Type B pancreatic cell (in vitro differentiated cells): Measurements from ENCODE around the gene YIF1B. TPM values are rescaled to one million over a fixed set of nuclear protein-coding genes. Genes with fewer than 3 reads are reported as not detected.
A peak's percentile ranks its signal among the peaks of the same experiment; 100 is the strongest.

ENCODE experiments used
- DNase-seq: peaks from one replicate; pipeline ENCODE4 v3.0.0; 2021; ENCODE audit warnings: mixed read lengths; ENCODE audit not compliant: unreplicated experiment; ENCODE audit errors: extremely low spot score
- H3K27ac Mint-ChIP-seq: 2 replicates; pipeline ENCODE4 v1.8.0; 2021; ENCODE audit warnings: mild to moderate bottlenecking, mixed read lengths
- H3K27me3 Mint-ChIP-seq: 2 replicates; pipeline ENCODE4 v1.8.0; 2021; ENCODE audit warnings: mixed read lengths
- H3K36me3 Mint-ChIP-seq: 2 replicates; pipeline ENCODE4 v1.8.0; 2021; ENCODE audit warnings: mixed read lengths
- H3K4me1 Mint-ChIP-seq: one replicate; pipeline ENCODE4 v1.8.0; 2021; ENCODE audit warnings: mixed read lengths; ENCODE audit not compliant: unreplicated experiment
- H3K4me3 Mint-ChIP-seq: 2 replicates; pipeline ENCODE4 v1.8.0; 2021; ENCODE audit warnings: mild to moderate bottlenecking, mixed read lengths
- H3K9me3 Mint-ChIP-seq: 2 replicates; pipeline ENCODE4 v1.8.0; 2021; ENCODE audit warnings: mixed read lengths
- CTCF ChIP-seq: fragments of 200-600 bp; sonication (generic); conservative IDR thresholded peaks from 2 replicates; pipeline ENCODE4 v1.5.0; 2021; ENCODE audit warnings: antibody characterized with exemption, mild to moderate bottlenecking
- total RNA-seq: library from RNA; stranded (reverse); gene quantifications from 2 replicates; pipeline ENCODE4 v1.2.1, GENCODE V29; 2021; ENCODE audit warnings: low replicate concordance

YIF1B gene
- total RNA-seq, 1 donor from 2014 or later, result 41.0 TPM

GRCh38 chr19:38307076-38307475 is 8.7 kb downstream of the YIF1B start:
- no peak for DNase-seq
- Mint-ChIP-seq H3K4me3 (no peak overlapping the region), H3K36me3 (peaks cover 4% of the 10 kb centered on the region), H3K4me1 (no peaks in the 10 kb centered on the region), H3K27ac (no peak overlapping the region), H3K27me3 (no peaks in the 10 kb centered on the region), H3K9me3 (no peaks in the 10 kb centered on the region)
- TF ChIP-seq CTCF, result no peak

GRCh38 chr19:38306236-38306635 is 9.5 kb downstream of the YIF1B start:
- Mint-ChIP-seq H3K4me1 (no peaks in the 10 kb centered on the region), H3K27ac (no peak overlapping the region)

GRCh38 chr19:38304866-38305429 is 10.8 kb downstream of the YIF1B start:
- H3K4me3 Mint-ChIP-seq, result peak overlapping the region; percentile 89
- H3K27me3 Mint-ChIP-seq, result no peaks in the 10 kb centered on the region
- H3K36me3 Mint-ChIP-seq, result no peaks in the 10 kb centered on the region
- H3K27ac Mint-ChIP-seq, result peak overlapping the region; percentile 96
- no peaks in the 10 kb centered on the region for H3K9me3 Mint-ChIP-seq
- no peaks in the 10 kb centered on the region for H3K4me1 Mint-ChIP-seq
- DNase-seq, result no peak
- TF ChIP-seq CTCF, result no peak

More at GRCh38 chr19:38306236-38306635, 9.5 kb downstream of the YIF1B start:
- no peak for DNase-seq
- Mint-ChIP-seq H3K9me3 (no peaks in the 10 kb centered on the region), H3K36me3 (peaks cover 4% of the 10 kb centered on the region), H3K4me3 (no peak overlapping the region), H3K27me3 (no peaks in the 10 kb centered on the region)
- no peak for TF ChIP-seq CTCF

- no peaks in the 10 kb centered on the region for H3K4me1 Mint-ChIP-seq
- no peak for TF ChIP-seq CTCF
- DNase-seq, result no peak
- H3K4me3 Mint-ChIP-seq, result peak overlapping the region; percentile 89
- H3K27me3 Mint-ChIP-seq, result no peaks in the 10 kb centered on the region
- no peaks in the 10 kb centered on the region for H3K9me3 Mint-ChIP-seq
- H3K36me3 Mint-ChIP-seq, result no peaks in the 10 kb centered on the region
- H3K27ac Mint-ChIP-seq, result peak overlapping the region; percentile 96
These were observed 11.3 kb downstream of the YIF1B start for GRCh38 chr19:38304352-38304865.

GRCh38 chr19:38303517-38304351 is 12.0 kb downstream of the YIF1B start, which contains the start of gene C19orf33:
TSS of gene C19orf33 (plus strand) at chr19:38304251. CDS start at chr19:38304262, 11 bp downstream.
- Mint-ChIP-seq H3K27me3 (no peaks in the 10 kb centered on the region), H3K36me3 (no peaks in the 10 kb centered on the region), H3K27ac (peak within 1 kb of the TSS; percentile 96), H3K4me1 (no peaks in the 10 kb centered on the region), H3K9me3 (no peaks in the 10 kb centered on the region), H3K4me3 (peak within 1 kb of the TSS; percentile 89)
- no peak for TF ChIP-seq CTCF
- no peak for DNase-seq
